ENCODE results near the gene CACNA1S.

Gene CACNA1S

GRCh38 chr1:201059401-201059800 is 52.8 kb downstream of the CACNA1S start:
- TF ChIP-seq EZH2phosphoT487 (IDR thresholded peaks at IDR 0.05; ENCODE audit: borderline replicate concordance, low read length): no peak
- TF ChIP-seq, protein P1, sequence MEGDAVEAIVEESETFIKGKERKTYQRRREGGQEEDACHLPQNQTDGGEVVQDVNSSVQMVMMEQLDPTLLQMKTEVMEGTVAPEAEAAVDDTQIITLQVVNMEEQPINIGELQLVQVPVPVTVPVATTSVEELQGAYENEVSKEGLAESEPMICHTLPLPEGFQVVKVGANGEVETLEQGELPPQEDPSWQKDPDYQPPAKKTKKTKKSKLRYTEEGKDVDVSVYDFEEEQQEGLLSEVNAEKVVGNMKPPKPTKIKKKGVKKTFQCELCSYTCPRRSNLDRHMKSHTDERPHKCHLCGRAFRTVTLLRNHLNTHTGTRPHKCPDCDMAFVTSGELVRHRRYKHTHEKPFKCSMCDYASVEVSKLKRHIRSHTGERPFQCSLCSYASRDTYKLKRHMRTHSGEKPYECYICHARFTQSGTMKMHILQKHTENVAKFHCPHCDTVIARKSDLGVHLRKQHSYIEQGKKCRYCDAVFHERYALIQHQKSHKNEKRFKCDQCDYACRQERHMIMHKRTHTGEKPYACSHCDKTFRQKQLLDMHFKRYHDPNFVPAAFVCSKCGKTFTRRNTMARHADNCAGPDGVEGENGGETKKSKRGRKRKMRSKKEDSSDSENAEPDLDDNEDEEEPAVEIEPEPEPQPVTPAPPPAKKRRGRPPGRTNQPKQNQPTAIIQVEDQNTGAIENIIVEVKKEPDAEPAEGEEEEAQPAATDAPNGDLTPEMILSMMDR (IDR thresholded peaks at IDR 0.05; ENCODE audit: low read depth, low read length, poor library complexity, severe bottlenecking): no peak
- no peaks in the 10 kb centered on the region for H3K36me3 ChIP-seq (ENCODE audit: control insufficient read depth, low read length)
- no peaks in the 10 kb centered on the region for H3K79me2 ChIP-seq (ENCODE audit: control insufficient read depth, low read length)
- no peaks in the 10 kb centered on the region for H3K9me2 ChIP-seq (replicated peaks; ENCODE audit: control insufficient read depth, low read length)
- H3K9me3 ChIP-seq (ENCODE audit: control insufficient read depth, insufficient read depth, low read length): no peaks in the 10 kb centered on the region
- no peaks in the 10 kb centered on the region for H3F3A ChIP-seq (ENCODE audit: control insufficient read depth, insufficient read depth)
- H3K4me2 ChIP-seq (ENCODE audit: low read length): no peak overlapping the region
- H3K4me3 ChIP-seq (ENCODE audit: low read length): no peak overlapping the region
- H3K4me1 ChIP-seq (ENCODE audit: control insufficient read depth, low read length): peaks cover 29% of the 10 kb centered on the region
- peaks cover 22% of the 10 kb centered on the region for H3K27me3 ChIP-seq (ENCODE audit: control insufficient read depth, low read length)
- H3K27ac ChIP-seq (ENCODE audit: low read depth, low read length): no peak overlapping the region
- H4K20me1 ChIP-seq (ENCODE audit: control insufficient read depth, insufficient read depth, low read depth, low read length): no peaks in the 10 kb centered on the region

DNA sequence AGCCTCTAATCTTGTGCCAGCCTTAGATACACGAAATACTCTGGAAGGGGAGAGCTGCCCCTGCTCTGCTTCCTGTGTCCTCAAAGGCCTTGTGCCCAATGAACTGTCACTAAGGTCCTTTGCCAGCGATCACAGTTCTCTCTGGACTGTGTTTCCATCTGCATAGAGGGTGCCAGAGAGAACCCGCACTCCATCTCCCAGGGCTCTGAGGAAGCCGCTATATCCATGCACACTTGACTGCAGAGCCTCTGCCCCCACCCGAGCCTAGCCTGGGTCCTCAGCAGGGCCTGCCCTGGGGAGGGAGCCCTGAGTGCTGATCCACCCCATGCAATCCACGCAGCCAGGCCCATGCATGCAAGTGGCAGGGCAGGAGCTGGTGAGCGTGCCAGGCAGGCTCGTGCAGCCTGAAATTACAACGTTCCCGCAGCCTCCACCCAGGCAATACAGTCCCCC is 58.1 kb downstream of the CACNA1S start:
- Histone ChIP-seq H3K27me3 (ENCODE audit: control insufficient read depth, low read length) (peaks cover 22% of the 10 kb centered on the region), H3F3A (ENCODE audit: control insufficient read depth, insufficient read depth) (no peaks in the 10 kb centered on the region), H3K4me2 (ENCODE audit: low read length) (no peak overlapping the region), H3K9me3 (ENCODE audit: control insufficient read depth, insufficient read depth, low read length) (no peaks in the 10 kb centered on the region), H3K4me1 (ENCODE audit: control insufficient read depth, low read length) (peaks cover 30% of the 10 kb centered on the region), H3K27ac (ENCODE audit: low read depth, low read length) (no peak overlapping the region), H3K4me3 (ENCODE audit: low read length) (no peak overlapping the region), H3K36me3 (ENCODE audit: control insufficient read depth, low read length) (no peaks in the 10 kb centered on the region), H4K20me1 (ENCODE audit: control insufficient read depth, insufficient read depth, low read depth, low read length) (no peaks in the 10 kb centered on the region), H3K9me2 (replicated peaks; ENCODE audit: control insufficient read depth, low read length) (no peaks in the 10 kb centered on the region), H3K79me2 (ENCODE audit: control insufficient read depth, low read length) (no peaks in the 10 kb centered on the region)
- no peak for TF ChIP-seq EZH2phosphoT487 (IDR thresholded peaks at IDR 0.05; ENCODE audit: borderline replicate concordance, low read length)
- TF ChIP-seq, protein P1 (IDR thresholded peaks at IDR 0.05; ENCODE audit: low read depth, low read length, poor library complexity, severe bottlenecking): no peak

DNA sequence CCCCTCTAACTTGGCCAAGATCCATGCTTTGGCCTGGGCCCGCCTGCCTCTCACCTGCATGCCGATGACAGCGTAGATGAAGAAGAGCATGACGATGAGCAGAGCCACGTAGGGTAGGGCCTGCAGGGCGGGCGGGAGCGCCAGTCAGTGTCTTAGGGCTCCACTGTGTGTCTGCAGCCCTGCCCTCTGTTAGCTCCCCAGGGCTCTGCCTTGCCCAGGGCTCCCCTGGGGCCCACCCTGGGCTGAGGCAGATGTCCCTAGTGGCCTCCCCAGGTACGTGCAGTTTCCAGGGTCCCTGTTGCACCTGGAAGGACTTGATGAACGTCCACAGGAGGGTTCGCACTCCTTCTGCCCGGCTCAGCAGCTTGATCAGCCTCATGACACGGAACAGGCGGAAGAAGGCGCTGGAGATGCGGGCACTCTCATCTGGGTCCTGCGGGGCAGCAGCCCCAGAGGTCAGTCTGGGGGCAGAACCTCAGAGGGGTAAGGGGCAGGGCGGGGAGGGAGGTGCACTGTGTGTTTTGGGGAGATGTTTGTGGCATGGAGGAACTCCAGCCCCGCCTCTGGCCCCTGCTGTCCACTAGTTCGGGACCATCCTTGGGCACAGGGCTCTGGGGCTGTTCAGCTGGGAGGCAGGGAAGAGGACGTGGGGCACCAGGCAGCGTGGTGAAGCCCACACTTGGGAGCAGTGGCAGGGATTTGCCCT is 58.9 kb downstream of the CACNA1S start:
- Histone ChIP-seq H3K4me1 (ENCODE audit: control insufficient read depth, low read length) (peaks cover 30% of the 10 kb centered on the region), H3K4me2 (ENCODE audit: low read length) (no peak overlapping the region), H3K27me3 (ENCODE audit: control insufficient read depth, low read length) (peaks cover 22% of the 10 kb centered on the region)

More for the DNA sequence above, 58.9 kb downstream of the CACNA1S start:
- TF ChIP-seq, protein P1 (IDR thresholded peaks at IDR 0.05; ENCODE audit: low read depth, low read length, poor library complexity, severe bottlenecking): no peak
- no peak for TF ChIP-seq EZH2phosphoT487 (IDR thresholded peaks at IDR 0.05; ENCODE audit: borderline replicate concordance, low read length)
- Histone ChIP-seq H3K4me3 (ENCODE audit: low read length) (no peak overlapping the region), H3K79me2 (ENCODE audit: control insufficient read depth, low read length) (no peaks in the 10 kb centered on the region), H3K27ac (ENCODE audit: low read depth, low read length) (no peak overlapping the region), H3K9me2 (replicated peaks; ENCODE audit: control insufficient read depth, low read length) (no peaks in the 10 kb centered on the region), H3K36me3 (ENCODE audit: control insufficient read depth, low read length) (no peaks in the 10 kb centered on the region), H3K9me3 (ENCODE audit: control insufficient read depth, insufficient read depth, low read length) (no peaks in the 10 kb centered on the region), H3F3A (ENCODE audit: control insufficient read depth, insufficient read depth) (no peaks in the 10 kb centered on the region), H4K20me1 (ENCODE audit: control insufficient read depth, insufficient read depth, low read depth, low read length) (no peaks in the 10 kb centered on the region)
